Stimulated activated CD4-positive, alpha-beta T cell treated with anti-CD3 and anti-CD28 coated beads, Interleukin-4, amount 100 ng/mL, for 48 hours (primary cell): Measurements from ENCODE around the gene SOCS1.

Experiments used
- DNase-seq, 2 donors: peaks; one replicate each; pipeline ENCODE4 v3.0.0-alpha.2; 2020; ENCODE audit warnings: low read depth in 2 of 2

The SOCS1 gene

GRCh38 chr16:11204513-11205047 is 51.4 kb downstream of the SOCS1 start:
- no peak for DNase-seq
